Heart left ventricle (tissue), 16 donors: ENCODE measurements around the gene KDM5B. TPM values are rescaled to one million over a fixed set of nuclear protein-coding genes. Genes with fewer than 3 reads are reported as not detected.

Source experiments
- ATAC-seq, 4 donors: fragments of 200-7000 bp; cut with Tn5 transposase; one replicate each; pipeline ENCODE4 v1.9.1; 2020 to 2022; ENCODE audit warnings: moderate library complexity in 4 of 4, mild to moderate bottlenecking in 3 of 4, moderate number of reproducible peaks in 1 of 4
- DNase-seq, 5 donors: peaks; one replicate each; pipeline ENCODE4 v3.0.0-alpha.2; 2020
- H3K27ac ChIP-seq, 12 donors: fragments of 200-600 bp; sonication (generic) in 4 of 12; one replicate each; pipeline versions ENCODE4 v1.5.0 to v1.8.0; 2016 to 2022; ENCODE audit warnings: mild to moderate bottlenecking in 2 of 12
- H3K27me3 ChIP-seq, 9 donors: fragments of 200-600 bp; sonication (generic) in 2 of 9; one replicate each; pipeline versions ENCODE4 v1.5.1 to v1.8.0; 2016 to 2022; ENCODE audit warnings: mild to moderate bottlenecking in 3 of 9
- H3K36me3 ChIP-seq, 9 donors: fragments of 200-600 bp; sonication (generic) in 2 of 9; one replicate each; pipeline versions ENCODE4 v1.5.0 to v1.8.0; 2018 to 2022; ENCODE audit warnings: mild to moderate bottlenecking in 2 of 9
- H3K4me1 ChIP-seq, 12 donors: fragments of 200-600 bp; sonication (generic) in 4 of 12; one replicate each; pipeline versions ENCODE4 v1.5.0 to v1.8.0; 2016 to 2022; ENCODE audit warnings: mild to moderate bottlenecking in 3 of 12
- H3K4me3 ChIP-seq, 12 donors: fragments of 200-600 bp; sonication (generic) in 4 of 12; one replicate each; pipeline versions ENCODE4 v1.5.0 to v1.8.0; 2017 to 2022; ENCODE audit warnings: mild to moderate bottlenecking in 9 of 12, moderate library complexity in 4 of 12
- H3K9me3 ChIP-seq, 12 donors: fragments of 200-600 bp; sonication (generic) in 4 of 12; one replicate each; pipeline versions ENCODE4 v1.5.0 to v1.8.0; 2016 to 2022; ENCODE audit warnings: mild to moderate bottlenecking in 1 of 12
- CTCF ChIP-seq, 12 donors: fragments of 200-600 bp; sonication (generic) in 4 of 12; IDR thresholded peaks; one replicate each; pipeline versions ENCODE4 v1.5.0 to v1.8.0; 2018 to 2022; ENCODE audit warnings: antibody characterized with exemption in 12 of 12, mild to moderate bottlenecking in 5 of 12
- POLR2A ChIP-seq, 2 donors: fragments of 450-650 bp; IDR thresholded peaks; one replicate each; pipeline ENCODE4 v1.6.1; 2017; ENCODE audit warnings: antibody characterized with exemption in 2 of 2, mild to moderate bottlenecking in 2 of 2, moderate library complexity in 2 of 2
- WGBS, 4 donors: extraction: QIAGEN DNeasy Blood & Tissue Kit in 2 of 4; methylation state at CpG; one replicate each; pipeline versions ENCODE4 v1.1.5 to v1.1.7; 2013 to 2018; 5-methylcytosine and 5-hydroxymethylcytosine counted together
- intact Hi-C, 10 donors: fragments of 100-400 bp; cut with DNase I; formaldehyde crosslinking; loops; one replicate each; pipeline versions ENCODE4 v1.11.1 to v1.14.2; 2022
- polyA plus RNA-seq, 2 donors: library from polyadenylated mRNA; stranded (reverse); fragments of 200-250 nt; gene quantifications; one replicate each; pipeline ENCODE4 v1.2.3, GENCODE V29; 2013
- total RNA-seq, 9 donors: library from RNA; depleted of rRNA in 2 of 9; stranded (reverse); fragments of >200 nt in 2 of 9; fragmentation: NEBNext Ultra II Directional in 3 of 9; extraction: Animal tissue kit (Norgen Biotek cat#: 25700) in 3 of 9; gene quantifications; one replicate each; pipeline versions ENCODE4 v1.1.0 to v1.2.4, GENCODE V29; 2016 to 2023
- donor health status: ischemic (EF 13 %, LVEDD 7.1; RV severe dilation, severe dysfunction).
- donor health status: healthy with polysubstance abuse.
- donor health status: DM: no; HTN: yes; CAD: no.
- donor health status: DM: no; HTN: no; CAD: no.
- donor health status: ischemic (EF 25% LVEDD 6.9; RV normal size, moderate dysfunction).
- donor health status: ischemic (EF 25% LVEDD 5.7; RV mildly dilated, moderate dysfunction).
- donor health status: healthy.
- donor health status: DM: yes; HTN: yes; CAD: no.
- donor health status: ischemic (EF 35%, LVEDD 5.7; RV mildly dilated, moderate dysfunction).
- donor health status: nonischemic (EF 11% LVEDD 7.7; RV severe dilation, severe dysfunction).
- donor health status: DM: yes; HTN: yes; CAD: no.
- donor health status: PGD.
- donor health status: ischemic (EF 29% LVEDD 5.4; RV normal size, mild dysfunction).
- donor health status: nonischemic (EF 23%, LVEDD 6.1; RV moderate dilation, normal function).

Gene KDM5B
- total and polyA plus RNA-seq, 11 donors, result 5.2 to 22.9 (median 14.1) TPM

DNA sequence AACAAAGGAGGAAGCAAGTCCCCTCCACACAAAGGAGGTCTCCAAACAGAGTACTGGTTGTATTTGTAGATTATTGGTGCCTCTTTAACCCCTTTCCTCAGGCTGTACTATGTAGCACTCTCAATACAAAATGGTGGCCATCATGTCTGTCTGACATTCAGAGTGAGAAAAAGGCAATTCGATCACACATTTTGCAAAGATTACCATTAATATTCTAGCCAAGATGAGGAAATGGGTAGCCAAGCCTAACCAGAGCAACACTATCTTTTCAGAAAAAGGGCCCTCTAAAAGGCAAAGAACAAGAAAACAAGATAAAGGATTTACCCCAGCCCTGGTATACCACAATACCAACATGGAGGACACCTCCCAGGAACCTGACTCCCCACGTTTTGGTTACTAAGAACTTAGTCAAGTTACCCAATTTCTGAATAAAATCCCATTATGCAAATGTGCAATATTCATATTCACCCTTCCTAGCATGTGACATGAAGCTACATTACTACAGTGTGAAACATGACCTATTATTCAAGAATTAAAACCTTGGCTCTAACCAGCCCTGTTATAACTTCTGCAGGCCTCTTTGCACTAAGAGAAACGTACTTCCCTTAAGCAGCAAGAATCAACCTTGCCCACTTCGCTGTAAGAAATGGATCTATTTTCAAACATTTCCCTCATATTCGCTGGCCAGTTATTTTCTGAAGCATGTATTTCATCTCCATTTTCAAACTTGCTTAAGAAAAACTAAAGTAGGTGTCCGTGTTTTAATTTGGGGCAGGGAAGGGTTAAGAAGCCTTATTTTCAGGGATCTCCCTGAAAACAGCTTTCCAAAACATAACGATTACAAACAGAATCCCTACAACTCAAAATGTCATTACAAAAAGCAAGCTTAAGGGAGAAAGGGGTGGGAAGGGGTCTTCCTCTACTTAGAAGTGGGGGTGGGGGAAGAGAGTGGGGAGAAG, 2.1 kb downstream of the KDM5B start:
- Histone ChIP-seq H3K27ac (peak overlapping the region in 10 of 12 donors; percentile 21 to 91 (median 84)), H3K4me1 (peaks cover 0 to 59% (median 19%) of the 10 kb centered on the region in 12 donors), H3K9me3 (no peaks in the 10 kb centered on the region), H3K4me3 (peak overlapping the region in 11 of 12 donors; percentile 73 to 99 (median 97)), H3K36me3 (no peaks in the 10 kb centered on the region), H3K27me3 (no peaks in the 10 kb centered on the region)
- intact Hi-C loops, result no loop called here
- DNase-seq, result no peak
- TF ChIP-seq POLR2A (IDR thresholded peaks at IDR 0.05) (no peak), CTCF (IDR thresholded peaks at IDR 0.05) (no peak)
- ATAC-seq, result no peak
- 36 to 40% (median 37%) methylated on average over 7 of the region's 7 CpGs for WGBS, 4 donors

DNA sequence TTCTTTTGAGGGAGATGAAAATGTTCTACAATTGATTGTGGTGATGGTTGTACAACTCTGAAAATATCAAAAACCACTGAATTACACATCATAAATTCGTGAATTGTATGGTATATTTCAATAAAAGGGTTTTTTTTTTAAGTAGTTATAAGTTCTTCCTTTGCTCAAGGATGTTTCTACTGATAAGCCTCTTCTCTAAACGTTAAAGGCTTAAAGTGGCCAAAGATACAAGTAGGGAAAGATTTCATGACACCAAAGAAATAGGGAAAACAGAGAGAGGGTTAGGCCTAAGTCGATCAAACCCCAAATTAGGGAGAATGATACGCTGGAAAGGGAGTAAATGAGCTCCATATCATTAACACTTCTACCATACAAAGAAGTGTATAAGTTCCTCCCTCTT, 4.1 kb downstream of the KDM5B start:
- peaks cover 0 to 46% (median 14%) of the 10 kb centered on the region in 12 donors for H3K4me1 ChIP-seq
- intact Hi-C loops, result no loop called here

GRCh38 chr1:202802998-202803932, 5.0 kb downstream of the KDM5B start:
- no peak for DNase-seq
- Histone ChIP-seq H3K27me3 (no peaks in the 10 kb centered on the region), H3K27ac (no peak overlapping the region), H3K4me1 (peaks cover 0 to 49% (median 15%) of the 10 kb centered on the region in 12 donors), H3K36me3 (no peaks in the 10 kb centered on the region), H3K4me3 (no peak overlapping the region), H3K9me3 (no peaks in the 10 kb centered on the region)
- intact Hi-C loops, result no loop called here
- ATAC-seq, result no peak
- TF ChIP-seq POLR2A (IDR thresholded peaks at IDR 0.05), result no peak
- TF ChIP-seq CTCF (IDR thresholded peaks at IDR 0.05), result no peak
- 91 to 93% (median 91%) methylated on average over 15 of the region's 15 CpGs for WGBS, 4 donors

More for the DNA sequence above, 4.1 kb downstream of the KDM5B start:
- Histone ChIP-seq H3K27ac (no peak overlapping the region), H3K27me3 (no peaks in the 10 kb centered on the region), H3K4me3 (no peak overlapping the region), H3K9me3 (no peaks in the 10 kb centered on the region), H3K36me3 (no peaks in the 10 kb centered on the region)
- ATAC-seq (no peak), DNase-seq (no peak)
- TF ChIP-seq POLR2A (IDR thresholded peaks at IDR 0.05), result no peak
- no peak for TF ChIP-seq CTCF (IDR thresholded peaks at IDR 0.05)
- WGBS, 4 donors, result 67 to 73% (median 70%) methylated on average over 4 of the region's 4 CpGs
